8988T (cell line): Measurements from ENCODE around the gene OBSCN.

Experiments used
- DNase-seq: peaks from one replicate; pipeline ENCODE4 v3.0.0; 2011

The OBSCN gene

GRCh38 chr1:228334226-228334935, 126.5 kb downstream of the OBSCN start:
- DNase-seq = no peak

GRCh38 chr1:228334954-228335353, 127.1 kb downstream of the OBSCN start:
- DNase-seq = no peak

GRCh38 chr1:228335406-228336307, 127.8 kb downstream of the OBSCN start:
- no peak for DNase-seq

GRCh38 chr1:228336308-228337030, 128.6 kb downstream of the OBSCN start:
- DNase-seq = no peak

GRCh38 chr1:228337031-228337564, 129.3 kb downstream of the OBSCN start:
- no peak for DNase-seq

DNA sequence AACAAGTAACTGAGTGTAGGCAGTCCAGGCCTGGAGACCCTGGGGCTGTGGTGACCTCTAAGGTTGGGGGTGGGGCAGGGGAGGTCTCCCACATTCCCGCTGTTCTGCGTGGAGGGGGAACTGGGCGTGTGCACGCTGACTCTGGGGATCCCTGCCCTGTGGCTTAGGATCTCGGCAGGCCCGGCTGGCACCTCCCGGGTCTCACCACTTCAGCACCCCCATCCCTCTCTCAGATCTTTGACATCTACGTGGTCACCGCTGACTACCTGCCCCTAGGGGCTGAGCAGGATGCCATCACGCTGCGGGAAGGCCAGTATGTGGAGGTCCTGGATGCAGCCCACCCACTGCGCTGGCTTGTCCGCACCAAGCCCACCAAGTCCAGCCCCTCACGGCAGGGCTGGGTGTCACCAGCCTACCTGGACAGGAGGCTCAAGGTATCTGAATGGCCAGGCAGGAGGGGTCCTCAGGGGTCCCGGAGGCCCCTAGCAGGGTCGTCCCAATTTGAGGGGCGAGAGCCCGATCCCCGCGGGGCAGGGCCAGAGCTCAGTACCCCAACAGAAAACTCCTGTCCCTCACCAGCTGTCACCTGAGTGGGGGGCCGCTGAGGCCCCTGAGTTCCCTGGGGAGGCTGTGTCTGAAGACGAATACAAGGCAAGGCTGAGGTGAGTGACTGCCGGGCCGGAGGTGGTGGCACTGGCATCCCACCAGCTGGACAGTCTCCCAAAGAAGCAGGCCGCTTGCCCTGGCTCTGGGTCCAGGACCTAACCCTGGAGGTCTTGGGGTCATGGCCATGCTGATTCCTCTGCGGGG, 130.1 kb downstream of the OBSCN start:
- DNase-seq = peak; percentile 20

- DNase-seq = peak; percentile 21
Observed at GRCh38 chr1:228338521-228339051, 130.7 kb downstream of the OBSCN start.

DNA sequence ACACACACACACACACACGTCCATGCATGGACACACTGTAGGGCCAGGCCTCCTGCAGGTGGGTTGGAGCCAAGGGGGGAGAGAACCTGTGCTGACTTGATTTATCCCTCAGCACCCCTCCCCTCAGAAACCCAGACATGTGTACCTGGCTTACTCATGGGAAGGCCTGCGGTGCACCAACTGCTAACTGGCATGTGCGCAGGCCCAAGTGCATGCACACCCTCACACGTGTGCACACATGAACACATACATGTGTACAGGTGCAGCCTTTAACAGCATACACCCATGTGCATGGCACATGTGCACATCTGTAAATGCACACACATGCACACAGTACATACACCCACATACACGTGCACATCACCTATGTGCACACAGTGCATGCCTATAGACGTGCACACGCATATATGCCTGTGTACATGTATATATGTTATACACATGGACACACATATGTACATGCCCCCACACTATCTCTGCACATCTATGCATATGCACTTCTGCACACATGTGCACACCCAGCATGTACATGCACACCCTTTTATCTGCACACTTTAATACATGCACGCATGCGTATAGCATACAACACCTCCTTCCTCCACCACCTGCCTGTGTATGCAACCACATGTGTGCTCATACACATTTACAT, 131.3 kb downstream of the OBSCN start:
- peak; percentile 7 for DNase-seq

GRCh38 chr1:228339766-228340685, 132.2 kb downstream of the OBSCN start:
- peak; percentile 15 for DNase-seq

DNA sequence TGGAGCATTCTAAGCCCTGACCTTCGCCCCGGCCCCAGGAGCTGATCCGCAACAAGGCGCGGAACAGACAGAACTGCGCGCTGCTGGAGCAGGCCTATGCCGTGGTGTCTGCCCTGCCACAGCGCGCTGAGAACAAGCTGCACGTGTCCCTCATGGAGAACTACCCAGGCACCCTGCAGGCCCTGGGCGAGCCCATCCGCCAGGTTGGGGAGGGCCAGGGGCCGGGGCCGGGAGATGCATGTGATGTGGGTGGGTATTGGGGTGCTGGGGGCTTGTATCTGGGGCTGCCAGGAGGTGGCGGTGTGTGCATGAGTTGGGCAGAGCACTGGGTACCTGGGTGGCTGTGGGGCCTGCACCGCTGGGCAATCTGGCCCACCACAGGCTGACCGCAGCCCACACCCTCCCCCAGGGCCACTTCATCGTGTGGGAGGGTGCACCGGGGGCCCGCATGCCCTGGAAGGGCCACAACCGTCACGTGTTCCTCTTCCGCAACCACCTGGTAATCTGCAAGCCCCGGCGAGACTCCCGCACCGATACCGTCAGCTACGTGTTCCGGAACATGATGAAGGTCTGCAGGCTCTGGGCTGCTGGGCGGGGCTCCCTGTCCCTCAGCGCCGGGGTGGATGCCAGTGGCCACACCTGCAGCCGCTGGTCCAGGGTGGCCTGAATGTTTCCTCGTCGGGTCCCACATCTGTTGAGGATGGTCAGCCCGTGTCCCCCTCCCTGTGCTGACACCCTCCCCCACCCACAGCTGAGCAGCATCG, 133.0 kb downstream of the OBSCN start:
- DNase-seq = peak; percentile 74

- DNase-seq = peak; percentile 4
Observed at GRCh38 chr1:228341450-228341813, 133.6 kb downstream of the OBSCN start.

DNA sequence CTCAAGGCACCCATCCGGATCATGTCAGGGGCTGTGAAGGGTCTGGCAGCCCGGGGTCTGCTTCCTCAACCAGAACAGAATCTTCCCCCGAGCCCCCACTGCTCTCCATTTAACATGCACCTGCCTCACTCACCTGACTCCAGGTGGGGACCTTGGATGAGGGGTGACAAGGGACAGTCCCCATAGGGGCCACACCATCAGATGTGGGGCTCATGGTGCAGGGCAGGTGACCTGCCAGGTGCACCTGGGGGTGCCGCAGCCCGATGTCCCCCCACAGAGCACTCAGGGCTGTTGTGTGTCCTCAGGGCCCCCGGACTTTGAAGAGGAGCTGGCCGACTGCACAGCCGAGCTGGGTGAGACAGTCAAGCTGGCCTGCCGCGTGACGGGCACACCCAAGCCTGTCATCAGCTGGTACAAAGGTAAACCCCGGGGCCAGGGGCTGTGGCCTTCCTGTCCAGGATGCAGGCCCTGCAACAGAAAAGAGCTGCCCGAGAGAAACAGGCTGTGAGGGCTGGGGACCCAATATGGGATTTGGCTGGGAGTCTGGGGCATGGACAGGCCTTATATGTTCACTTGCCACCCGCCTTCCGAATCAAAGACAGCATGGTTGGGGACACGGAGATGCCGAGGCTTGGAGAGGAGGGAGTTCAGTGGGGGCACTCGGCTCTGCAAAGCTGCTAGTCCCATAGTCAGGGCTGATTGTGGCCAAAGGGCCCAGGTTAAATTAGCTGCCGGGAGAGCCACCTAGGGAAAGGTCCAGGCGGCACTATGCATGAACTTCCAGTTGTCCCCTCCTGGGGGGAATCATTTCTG, 134.2 kb downstream of the OBSCN start:
- peak; percentile 12 for DNase-seq

DNA sequence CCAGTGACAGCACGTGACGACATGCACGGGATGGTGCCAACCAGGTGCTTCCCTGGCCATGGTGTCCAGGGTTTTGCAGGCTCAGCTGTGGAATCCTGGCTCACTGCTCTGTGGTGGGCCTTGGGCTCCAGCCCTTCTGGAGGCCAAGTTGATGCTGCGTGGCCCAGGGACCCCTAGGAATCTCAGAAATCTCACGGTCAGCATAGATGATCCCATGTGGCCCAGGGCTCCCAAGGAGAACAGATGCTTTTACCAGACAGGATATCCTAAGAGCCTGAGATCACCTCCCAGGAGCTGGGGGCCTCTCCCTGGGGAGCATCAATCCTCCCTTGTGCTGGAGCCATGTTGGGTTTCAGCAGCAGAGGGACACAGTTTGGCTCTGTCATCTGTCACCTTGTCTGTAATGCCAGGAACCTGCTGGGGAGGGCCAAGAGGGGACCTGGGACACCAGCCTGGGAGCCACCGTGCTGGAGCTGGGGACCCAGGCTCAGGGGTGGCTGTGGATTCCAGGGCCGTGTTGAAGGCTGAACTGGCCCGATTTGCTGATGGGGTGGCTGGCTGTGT, 134.9 kb downstream of the OBSCN start:
- peak; percentile 7 for DNase-seq

DNA sequence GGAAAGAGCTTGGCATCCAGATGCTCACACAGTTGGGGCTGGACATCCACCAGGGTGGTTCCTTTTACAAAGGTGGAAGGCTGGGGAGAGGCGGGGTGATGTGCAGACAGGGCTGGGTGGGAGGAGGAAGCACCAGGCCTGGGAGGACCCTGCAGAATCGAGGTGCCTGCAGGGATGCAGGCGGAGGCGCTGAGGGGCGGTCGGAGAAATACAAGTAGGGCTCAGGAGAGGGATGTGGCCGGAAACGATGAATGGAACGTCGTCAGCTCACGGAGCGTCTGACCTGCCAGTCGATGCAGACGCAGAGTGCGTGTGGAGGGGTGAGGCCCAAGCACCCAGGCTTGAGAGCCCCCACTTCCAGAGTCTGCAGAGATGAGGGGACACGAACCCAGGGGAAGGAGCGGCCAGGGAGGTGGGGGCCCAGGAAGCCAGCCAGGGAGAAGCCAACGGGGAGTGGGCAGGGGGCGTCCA, 135.4 kb downstream of the OBSCN start:
- DNase-seq = peak; percentile 5

- DNase-seq = peak; percentile 88
Observed at GRCh38 chr1:228344631-228345072, 136.8 kb downstream of the OBSCN start.

DNA sequence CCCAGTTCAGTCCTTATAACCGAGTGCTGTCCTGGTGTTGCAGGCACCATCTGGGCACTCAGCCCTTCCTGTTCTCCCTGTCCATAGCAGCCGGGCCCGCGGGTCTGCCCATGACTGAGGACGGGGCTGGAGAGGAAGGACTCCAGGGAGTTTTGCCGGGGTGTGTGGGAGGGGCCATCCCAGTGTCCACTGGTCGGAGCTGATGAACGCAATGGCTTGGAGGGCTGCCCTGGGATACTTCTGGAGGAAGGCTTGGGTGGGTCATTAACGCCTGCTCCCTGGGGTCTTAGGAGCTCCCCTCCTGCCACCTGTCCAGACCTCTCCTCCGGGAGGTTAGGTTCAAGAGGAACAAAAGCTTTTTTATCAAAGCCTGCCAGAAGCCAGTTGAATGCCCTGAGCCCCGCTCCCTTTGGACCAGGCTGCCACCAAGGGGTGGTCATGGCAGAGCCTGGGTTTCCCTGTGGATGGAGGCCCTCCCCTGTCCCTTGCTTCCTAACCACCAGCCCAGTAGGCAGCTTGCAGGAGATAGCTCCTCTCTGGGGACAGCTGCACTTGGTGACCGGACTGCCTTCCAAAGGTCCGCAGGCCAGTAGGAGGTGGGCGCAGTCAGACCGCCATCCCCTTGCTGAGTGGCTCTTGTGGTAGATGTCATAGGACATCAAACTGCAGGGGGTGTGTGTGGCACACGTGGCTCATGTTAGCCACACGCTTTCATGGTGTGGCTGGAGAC, 137.5 kb downstream of the OBSCN start:
- peak; percentile 10 for DNase-seq

DNA sequence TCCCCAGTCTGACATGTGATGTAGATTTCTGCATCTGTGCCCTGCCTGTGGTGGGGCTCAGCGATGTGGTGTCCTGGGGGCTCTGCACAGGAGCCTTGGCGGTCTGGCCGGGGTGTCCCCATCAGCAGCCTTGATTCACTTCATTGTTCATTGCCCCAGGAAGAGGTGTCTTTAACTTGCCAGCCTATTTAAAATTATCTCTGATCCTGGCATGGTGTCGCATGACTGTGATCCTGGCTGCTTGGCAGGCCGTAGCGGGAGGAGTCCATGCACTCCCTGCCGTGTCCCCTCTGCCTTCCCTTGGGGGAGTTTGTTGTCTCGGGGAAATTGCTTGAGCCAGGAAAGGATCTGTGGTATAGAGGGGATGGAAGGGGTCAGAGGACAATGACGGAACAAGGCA, 138.9 kb downstream of the OBSCN start:
- peak; percentile 9 for DNase-seq
